ENCODE results near the gene RHEX.

DNA sequence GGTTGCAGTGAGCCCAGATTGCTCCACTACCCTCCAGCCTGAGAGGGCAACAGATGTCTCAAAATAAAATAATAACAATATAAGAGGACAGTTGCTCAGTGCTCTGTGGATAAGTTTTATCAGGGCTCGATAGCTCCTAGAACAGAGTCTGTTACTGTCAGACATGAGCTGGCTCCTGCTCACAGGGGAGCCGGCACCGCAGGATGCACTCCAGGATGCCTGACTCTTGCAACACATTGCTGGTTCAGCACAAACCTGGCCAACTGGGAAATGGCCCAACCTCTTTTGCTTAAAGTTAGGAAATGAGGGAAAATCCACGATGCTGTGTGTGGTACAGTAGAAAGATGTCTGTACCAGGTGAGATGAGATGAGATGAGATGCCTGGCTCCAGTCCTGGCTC, 23.5 kb upstream of the RHEX start:
- no peak for TF ChIP-seq POLR2A (IDR thresholded peaks at IDR 0.05)
- TF ChIP-seq, protein P1, sequence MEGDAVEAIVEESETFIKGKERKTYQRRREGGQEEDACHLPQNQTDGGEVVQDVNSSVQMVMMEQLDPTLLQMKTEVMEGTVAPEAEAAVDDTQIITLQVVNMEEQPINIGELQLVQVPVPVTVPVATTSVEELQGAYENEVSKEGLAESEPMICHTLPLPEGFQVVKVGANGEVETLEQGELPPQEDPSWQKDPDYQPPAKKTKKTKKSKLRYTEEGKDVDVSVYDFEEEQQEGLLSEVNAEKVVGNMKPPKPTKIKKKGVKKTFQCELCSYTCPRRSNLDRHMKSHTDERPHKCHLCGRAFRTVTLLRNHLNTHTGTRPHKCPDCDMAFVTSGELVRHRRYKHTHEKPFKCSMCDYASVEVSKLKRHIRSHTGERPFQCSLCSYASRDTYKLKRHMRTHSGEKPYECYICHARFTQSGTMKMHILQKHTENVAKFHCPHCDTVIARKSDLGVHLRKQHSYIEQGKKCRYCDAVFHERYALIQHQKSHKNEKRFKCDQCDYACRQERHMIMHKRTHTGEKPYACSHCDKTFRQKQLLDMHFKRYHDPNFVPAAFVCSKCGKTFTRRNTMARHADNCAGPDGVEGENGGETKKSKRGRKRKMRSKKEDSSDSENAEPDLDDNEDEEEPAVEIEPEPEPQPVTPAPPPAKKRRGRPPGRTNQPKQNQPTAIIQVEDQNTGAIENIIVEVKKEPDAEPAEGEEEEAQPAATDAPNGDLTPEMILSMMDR (IDR thresholded peaks at IDR 0.05), result no peak
